Loucy (cell line): ENCODE measurements around the gene VSTM5.

ENCODE experiments used
- H2AFZ ChIP-seq: fragments of 200-600 bp; sonication (generic); 2 replicates; pipeline ENCODE4 v1.6.0; 2016; ENCODE audit warnings: antibody characterized with exemption, mild to moderate bottlenecking, low read length, moderate library complexity
- H3F3A ChIP-seq: fragments of 200-600 bp; 2 replicates; pipeline ENCODE4 v1.6.0; 2016; ENCODE audit warnings: antibody characterized with exemption, low read depth, mild to moderate bottlenecking
- H3K27me3 ChIP-seq: fragments of 200-600 bp; sonication (generic); 2 replicates; pipeline ENCODE4 v1.6.1; 2014; ENCODE audit warnings: low read length, mild to moderate bottlenecking; ENCODE audit not compliant: insufficient read depth, poor library complexity, severe bottlenecking
- H3K36me3 ChIP-seq: fragments of 200-600 bp; sonication (generic); 2 replicates; pipeline ENCODE4 v1.6.1; 2016; ENCODE audit warnings: low read length; ENCODE audit not compliant: insufficient read depth
- H3K4me1 ChIP-seq: fragments of 200-600 bp; sonication (generic); 2 replicates; pipeline ENCODE4 v1.5.1; 2014; ENCODE audit warnings: low read length, mild to moderate bottlenecking; ENCODE audit not compliant: insufficient read depth, poor library complexity, severe bottlenecking
- H3K4me2 ChIP-seq: fragments of 200-600 bp; sonication (generic); 2 replicates; pipeline ENCODE4 v1.6.0; 2014; ENCODE audit warnings: antibody characterized with exemption, low read length, low read depth, mild to moderate bottlenecking; ENCODE audit not compliant: poor library complexity, severe bottlenecking
- H3K4me3 ChIP-seq: fragments of 200-600 bp; sonication (generic); 2 replicates; pipeline ENCODE4 v1.5.1; 2014; ENCODE audit warnings: low read length, mild to moderate bottlenecking, mixed read lengths; ENCODE audit not compliant: poor library complexity, severe bottlenecking
- H3K79me2 ChIP-seq: fragments of 200-600 bp; sonication (generic); 2 replicates; pipeline ENCODE4 v1.6.1; 2014; ENCODE audit warnings: low read length; ENCODE audit not compliant: insufficient read depth
- H3K9ac ChIP-seq: fragments of 200-600 bp; sonication (generic); 2 replicates; pipeline ENCODE4 v1.6.0; 2014; ENCODE audit warnings: mild to moderate bottlenecking, low read depth, low read length, moderate library complexity; ENCODE audit not compliant: poor library complexity, severe bottlenecking
- H3K9me2 ChIP-seq: fragments of 200-600 bp; sonication (generic); replicated peaks from 2 replicates; pipeline ENCODE4 v1.6.1; 2016; ENCODE audit warnings: low read depth, low read length, mixed read lengths
- H3K9me3 ChIP-seq: fragments of 200-600 bp; sonication (generic); 2 replicates; pipeline ENCODE4 v1.6.1; 2014; ENCODE audit warnings: mild to moderate bottlenecking, antibody characterized with exemption, low read length, low read depth; ENCODE audit not compliant: insufficient read depth
- H4K20me1 ChIP-seq: fragments of 200-600 bp; sonication (generic); 2 replicates; pipeline ENCODE4 v1.6.0; 2014; ENCODE audit warnings: antibody characterized with exemption, low read length, mild to moderate bottlenecking; ENCODE audit not compliant: insufficient read depth, poor library complexity, severe bottlenecking
- EZH2phosphoT487 ChIP-seq: fragments of 200-600 bp; IDR thresholded peaks from 2 replicates; pipeline ENCODE4 v1.6.1; 2018; ENCODE audit warnings: antibody characterized with exemption, mild to moderate bottlenecking, moderate library complexity, borderline replicate concordance
- TF ChIP-seq, protein P1 (sequence below): fragments of 200-600 bp; sonication (generic); conservative IDR thresholded peaks from 2 replicates; pipeline ENCODE4 v1.5.1; 2014; ENCODE audit warnings: mild to moderate bottlenecking, antibody characterized with exemption, low read length

The VSTM5 gene

DNA sequence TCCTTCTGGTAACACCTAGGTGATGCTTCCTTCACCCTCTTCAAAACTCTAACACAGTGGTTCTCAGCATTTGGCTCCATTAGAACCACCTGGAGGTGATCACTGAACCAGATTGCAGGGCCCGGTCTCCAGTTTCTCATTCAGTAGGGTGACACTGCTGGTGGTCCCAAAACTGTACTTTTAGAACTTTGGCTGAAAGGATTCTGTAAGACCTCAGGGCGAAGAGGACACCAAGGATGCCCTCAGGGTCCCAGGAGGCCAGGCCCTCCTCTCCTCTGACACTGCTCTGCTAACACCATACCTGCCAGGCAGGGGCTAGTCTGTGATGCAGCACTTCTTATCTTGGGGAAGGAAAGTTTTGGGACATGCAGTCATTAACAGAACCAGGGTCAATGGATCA, 9.0 kb downstream of the VSTM5 start:
- no peaks in the 10 kb centered on the region for H3F3A ChIP-seq

DNA sequence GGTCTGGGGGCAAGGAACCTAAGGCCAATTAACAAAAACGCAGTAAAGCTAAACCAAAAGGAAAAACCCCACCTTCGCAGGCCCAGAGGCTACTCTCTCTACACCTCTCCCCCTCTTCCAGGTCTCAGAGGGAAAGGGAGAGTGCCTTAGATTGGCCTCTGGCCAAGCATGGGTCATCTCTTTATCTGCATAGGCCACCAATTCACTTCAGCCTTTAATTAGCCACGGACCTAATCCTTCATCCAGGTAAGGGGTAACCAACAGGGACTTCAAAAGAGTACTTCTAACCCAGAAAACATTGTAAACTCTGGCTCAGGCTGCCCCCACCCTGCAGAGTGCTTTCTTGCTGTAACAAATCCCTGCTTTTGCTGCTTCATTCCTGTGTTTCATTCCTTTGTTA, 9.4 kb downstream of the VSTM5 start:
- Histone ChIP-seq H3K9me3 (no peaks in the 10 kb centered on the region), H3K79me2 (no peaks in the 10 kb centered on the region), H3K4me3 (no peak overlapping the region), H3K9ac (no peak overlapping the region), H3K9me2 (no peaks in the 10 kb centered on the region), H3K4me1 (no peaks in the 10 kb centered on the region), H3K4me2 (no peak overlapping the region), H3K27me3 (no peaks in the 10 kb centered on the region), H2AFZ (no peak overlapping the region), H4K20me1 (no peaks in the 10 kb centered on the region), H3F3A (no peaks in the 10 kb centered on the region), H3K36me3 (no peaks in the 10 kb centered on the region)
- no peak for TF ChIP-seq EZH2phosphoT487
- TF ChIP-seq, protein P1, sequence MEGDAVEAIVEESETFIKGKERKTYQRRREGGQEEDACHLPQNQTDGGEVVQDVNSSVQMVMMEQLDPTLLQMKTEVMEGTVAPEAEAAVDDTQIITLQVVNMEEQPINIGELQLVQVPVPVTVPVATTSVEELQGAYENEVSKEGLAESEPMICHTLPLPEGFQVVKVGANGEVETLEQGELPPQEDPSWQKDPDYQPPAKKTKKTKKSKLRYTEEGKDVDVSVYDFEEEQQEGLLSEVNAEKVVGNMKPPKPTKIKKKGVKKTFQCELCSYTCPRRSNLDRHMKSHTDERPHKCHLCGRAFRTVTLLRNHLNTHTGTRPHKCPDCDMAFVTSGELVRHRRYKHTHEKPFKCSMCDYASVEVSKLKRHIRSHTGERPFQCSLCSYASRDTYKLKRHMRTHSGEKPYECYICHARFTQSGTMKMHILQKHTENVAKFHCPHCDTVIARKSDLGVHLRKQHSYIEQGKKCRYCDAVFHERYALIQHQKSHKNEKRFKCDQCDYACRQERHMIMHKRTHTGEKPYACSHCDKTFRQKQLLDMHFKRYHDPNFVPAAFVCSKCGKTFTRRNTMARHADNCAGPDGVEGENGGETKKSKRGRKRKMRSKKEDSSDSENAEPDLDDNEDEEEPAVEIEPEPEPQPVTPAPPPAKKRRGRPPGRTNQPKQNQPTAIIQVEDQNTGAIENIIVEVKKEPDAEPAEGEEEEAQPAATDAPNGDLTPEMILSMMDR = no peak

More for the DNA sequence above, 9.0 kb downstream of the VSTM5 start:
- no peaks in the 10 kb centered on the region for H4K20me1 ChIP-seq
- H3K79me2 ChIP-seq = no peaks in the 10 kb centered on the region
- no peaks in the 10 kb centered on the region for H3K9me3 ChIP-seq
- no peak overlapping the region for H2AFZ ChIP-seq
- no peak overlapping the region for H3K9ac ChIP-seq
- H3K4me2 ChIP-seq = no peak overlapping the region
- H3K27me3 ChIP-seq = no peaks in the 10 kb centered on the region
- H3K4me3 ChIP-seq = no peak overlapping the region
- no peaks in the 10 kb centered on the region for H3K36me3 ChIP-seq
- H3K9me2 ChIP-seq = no peaks in the 10 kb centered on the region
- no peak for TF ChIP-seq EZH2phosphoT487
- TF ChIP-seq, protein P1 = no peak
- no peaks in the 10 kb centered on the region for H3K4me1 ChIP-seq

DNA sequence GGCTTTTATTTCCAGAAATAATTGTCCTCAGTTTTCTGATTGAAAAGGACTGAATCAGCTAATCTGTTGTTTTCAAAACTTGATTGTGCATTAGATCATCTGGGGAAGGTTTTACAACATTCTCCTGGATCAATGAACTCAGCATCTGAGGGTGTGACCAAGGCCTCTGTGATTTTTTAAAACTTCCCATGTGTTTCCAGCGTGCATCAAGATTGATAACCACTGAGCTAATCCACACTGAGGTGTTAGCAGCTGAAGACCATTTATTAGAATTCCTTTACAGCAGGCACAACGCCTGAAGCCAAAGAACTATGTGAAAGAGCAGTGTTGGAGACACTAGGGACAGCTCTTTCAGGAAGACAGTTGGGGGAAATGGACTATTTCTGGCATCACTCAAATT, 10.2 kb downstream of the VSTM5 start:
- Histone ChIP-seq H3K27me3 (no peaks in the 10 kb centered on the region), H3F3A (no peaks in the 10 kb centered on the region), H3K9me2 (no peaks in the 10 kb centered on the region), H3K36me3 (no peaks in the 10 kb centered on the region), H2AFZ (no peak overlapping the region), H3K79me2 (no peaks in the 10 kb centered on the region), H3K4me3 (no peak overlapping the region), H4K20me1 (no peaks in the 10 kb centered on the region), H3K9ac (no peak overlapping the region), H3K9me3 (no peaks in the 10 kb centered on the region), H3K4me2 (no peak overlapping the region), H3K4me1 (no peaks in the 10 kb centered on the region)
- TF ChIP-seq, protein P1 = no peak
- TF ChIP-seq EZH2phosphoT487 = no peak
